HUES48 (cell line): Measurements from ENCODE around the gene HSD11B2.

ENCODE experiments used
- H3K27ac ChIP-seq: one replicate; pipeline ENCODE4 v1.7.0; 2013; ENCODE audit warnings: low read depth, low read length, inconsistent platforms
- H3K27me3 ChIP-seq: 2 replicates; pipeline ENCODE4 v1.6.1; 2013; ENCODE audit warnings: mild to moderate bottlenecking, low read length; ENCODE audit not compliant: control insufficient read depth, insufficient read depth
- H3K36me3 ChIP-seq: 2 replicates; pipeline ENCODE4 v1.6.1; 2013; ENCODE audit warnings: low read length; ENCODE audit not compliant: control insufficient read depth, insufficient read depth
- H3K4me1 ChIP-seq: 2 replicates; pipeline ENCODE4 v1.6.1; 2013; ENCODE audit warnings: mild to moderate bottlenecking, low read length; ENCODE audit not compliant: control insufficient read depth, insufficient read depth
- H3K4me3 ChIP-seq: 2 replicates; pipeline ENCODE4 v1.5.1; 2013; ENCODE audit warnings: mild to moderate bottlenecking, low read depth, low read length
- H3K9ac ChIP-seq: 2 replicates; pipeline ENCODE4 v1.6.1; 2013; ENCODE audit warnings: mild to moderate bottlenecking, low read depth, low read length, moderate library complexity
- H3K9me3 ChIP-seq: 2 replicates; pipeline ENCODE4 v1.6.1; 2013; ENCODE audit warnings: low read length; ENCODE audit not compliant: control insufficient read depth, insufficient read depth

HSD11B2 gene

DNA sequence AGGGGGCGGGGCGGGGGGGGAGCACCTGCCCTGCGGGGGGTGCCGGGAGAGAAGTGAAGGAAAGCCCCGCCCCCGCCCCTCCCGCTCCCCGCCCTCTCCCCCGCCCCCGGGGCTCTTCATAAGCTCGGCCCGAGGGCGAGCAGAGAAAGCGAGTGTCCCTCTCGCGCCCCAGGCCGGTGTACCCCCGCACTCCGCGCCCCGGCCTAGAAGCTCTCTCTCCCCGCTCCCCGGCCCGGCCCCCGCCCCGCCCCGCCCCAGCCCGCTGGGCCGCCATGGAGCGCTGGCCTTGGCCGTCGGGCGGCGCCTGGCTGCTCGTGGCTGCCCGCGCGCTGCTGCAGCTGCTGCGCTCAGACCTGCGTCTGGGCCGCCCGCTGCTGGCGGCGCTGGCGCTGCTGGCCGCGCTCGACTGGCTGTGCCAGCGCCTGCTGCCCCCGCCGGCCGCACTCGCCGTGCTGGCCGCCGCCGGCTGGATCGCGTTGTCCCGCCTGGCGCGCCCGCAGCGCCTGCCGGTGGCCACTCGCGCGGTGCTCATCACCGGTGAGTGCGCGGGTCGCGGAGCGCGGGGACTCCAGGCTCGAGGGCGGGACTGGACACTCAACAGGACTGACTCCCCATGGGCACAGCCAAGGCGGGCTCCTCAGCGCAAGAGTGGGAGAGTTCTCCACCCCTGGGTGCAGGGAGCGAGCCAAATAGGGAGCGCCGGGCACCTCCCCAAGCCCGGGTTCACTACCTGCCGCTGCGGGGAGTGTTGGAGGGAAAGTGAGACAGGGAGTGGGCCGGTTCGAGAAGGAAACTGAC is at the start of gene HSD11B2:
TSS of gene HSD11B2 (plus strand) at position 145 of the 798 bp plus-strand sequence. CDS start at position 273, 128 bp downstream.
- Histone ChIP-seq H3K27ac (peak within 1 kb of the TSS; percentile 27), H3K4me3 (peak within 1 kb of the TSS; percentile 88), H3K36me3 (0 out of 2 replicates have a peak, but pooled peaks cover 3% of the 10 kb centered on the region), H3K27me3 (peaks cover 22% of the 10 kb centered on the region), H3K4me1 (peaks cover 27% of the 10 kb centered on the region), H3K9me3 (no peaks in the 10 kb centered on the region), H3K9ac (peak within 1 kb of the TSS; percentile 74)

DNA sequence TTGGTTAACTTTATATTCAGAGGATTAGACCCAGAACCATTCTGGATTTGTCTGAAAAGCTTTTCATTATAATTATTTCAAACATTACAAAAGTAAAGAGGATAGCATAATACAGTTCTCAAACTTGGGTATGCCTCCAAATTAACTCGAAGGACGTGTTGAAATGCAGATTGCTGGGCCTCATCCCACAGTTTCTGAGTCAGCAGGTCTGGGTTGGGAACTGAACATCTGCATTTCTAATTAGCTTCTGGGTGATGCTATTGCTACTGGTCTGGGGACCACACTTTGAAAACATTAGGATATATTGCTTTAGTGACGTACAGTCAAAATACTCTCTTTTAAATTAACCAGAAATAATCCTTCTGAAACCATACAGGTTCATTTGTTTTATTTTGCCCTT is 47.6 kb upstream of the HSD11B2 start:
- no peaks in the 10 kb centered on the region for H3K36me3 ChIP-seq
- H3K9ac ChIP-seq: no peak overlapping the region
- H3K4me1 ChIP-seq: peaks cover 12% of the 10 kb centered on the region; the same call in 1 of the 2 replicates

DNA sequence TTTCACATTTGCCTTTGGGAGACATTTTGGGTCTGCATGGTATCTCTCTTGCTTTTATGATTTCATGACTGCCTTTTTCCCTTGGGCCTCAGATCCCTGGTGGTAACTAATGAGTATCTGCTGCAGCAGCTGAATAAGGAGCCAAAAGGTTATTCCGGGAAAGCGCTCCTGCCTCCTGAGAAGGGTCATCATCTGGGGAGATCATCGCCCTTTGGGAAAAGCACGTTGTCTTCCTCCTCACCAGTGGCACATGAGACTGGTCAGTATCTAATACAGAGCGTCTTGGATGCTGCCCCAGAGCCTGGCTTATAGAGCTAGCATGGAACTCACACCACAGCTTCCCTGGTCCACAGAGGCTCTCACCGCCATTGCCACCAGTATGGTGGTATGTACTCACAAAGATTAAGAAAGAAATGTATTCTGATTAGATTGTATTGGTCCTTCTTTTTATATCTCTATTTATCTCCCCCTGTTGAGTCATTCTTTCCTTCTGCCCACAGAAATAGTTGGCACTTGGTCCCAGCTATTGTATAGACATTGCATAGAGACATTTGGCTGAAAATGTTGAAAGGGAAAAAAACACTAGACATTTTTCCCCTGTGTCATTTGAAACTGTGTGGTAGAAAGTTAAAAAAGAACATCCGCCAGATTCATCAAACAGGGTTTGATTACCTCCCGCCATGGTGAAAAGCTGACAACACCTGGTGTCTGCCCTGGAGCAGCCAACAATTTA is 46.0 kb upstream of the HSD11B2 start:
- Histone ChIP-seq H3K9ac (no peak overlapping the region), H3K27me3 (peaks cover 3% of the 10 kb centered on the region; the same call in 1 of the 2 replicates), H3K4me3 (no peak overlapping the region), H3K27ac (no peak overlapping the region), H3K4me1 (peaks cover 12% of the 10 kb centered on the region; the same call in 1 of the 2 replicates), H3K9me3 (no peaks in the 10 kb centered on the region), H3K36me3 (no peaks in the 10 kb centered on the region)

More for the DNA sequence above, 47.6 kb upstream of the HSD11B2 start:
- Histone ChIP-seq H3K27ac (no peak overlapping the region), H3K4me3 (no peak overlapping the region), H3K9me3 (no peaks in the 10 kb centered on the region), H3K27me3 (peaks cover 3% of the 10 kb centered on the region; the same call in 1 of the 2 replicates)

DNA sequence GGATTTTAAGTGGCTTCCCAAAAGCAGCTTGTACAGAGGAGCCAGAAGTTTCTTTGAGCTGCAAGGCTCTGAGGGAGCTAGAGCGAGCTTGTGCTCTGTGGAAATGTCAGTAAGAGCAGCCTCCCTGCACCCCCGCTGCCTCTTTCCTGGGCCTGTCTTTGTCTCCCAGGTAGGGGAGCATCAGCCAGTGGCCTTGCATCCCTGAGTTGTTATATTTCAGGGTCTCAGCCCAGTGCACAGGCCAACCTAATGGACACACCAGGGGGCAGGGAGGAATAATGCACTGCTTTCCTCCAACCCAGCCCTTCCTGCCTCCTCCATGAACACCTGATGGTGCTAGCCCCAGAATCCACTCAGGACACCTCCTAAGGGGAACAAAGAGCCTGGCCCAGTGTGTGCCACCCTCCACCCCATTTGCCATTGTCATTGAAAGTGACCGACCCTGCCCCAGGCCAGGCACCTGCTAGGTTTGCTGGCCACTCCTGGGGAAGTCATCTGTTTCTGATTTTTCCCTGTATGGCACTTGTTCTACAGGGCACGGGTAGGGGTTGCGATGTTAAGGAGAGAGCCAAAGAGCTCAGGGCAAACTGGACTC is 44.0 kb upstream of the HSD11B2 start:
- Histone ChIP-seq H3K4me3 (no peak overlapping the region), H3K27me3 (peaks cover 11% of the 10 kb centered on the region), H3K9ac (no peak overlapping the region), H3K4me1 (peaks cover 12% of the 10 kb centered on the region; the same call in 1 of the 2 replicates), H3K36me3 (no peaks in the 10 kb centered on the region), H3K27ac (no peak overlapping the region), H3K9me3 (no peaks in the 10 kb centered on the region)

DNA sequence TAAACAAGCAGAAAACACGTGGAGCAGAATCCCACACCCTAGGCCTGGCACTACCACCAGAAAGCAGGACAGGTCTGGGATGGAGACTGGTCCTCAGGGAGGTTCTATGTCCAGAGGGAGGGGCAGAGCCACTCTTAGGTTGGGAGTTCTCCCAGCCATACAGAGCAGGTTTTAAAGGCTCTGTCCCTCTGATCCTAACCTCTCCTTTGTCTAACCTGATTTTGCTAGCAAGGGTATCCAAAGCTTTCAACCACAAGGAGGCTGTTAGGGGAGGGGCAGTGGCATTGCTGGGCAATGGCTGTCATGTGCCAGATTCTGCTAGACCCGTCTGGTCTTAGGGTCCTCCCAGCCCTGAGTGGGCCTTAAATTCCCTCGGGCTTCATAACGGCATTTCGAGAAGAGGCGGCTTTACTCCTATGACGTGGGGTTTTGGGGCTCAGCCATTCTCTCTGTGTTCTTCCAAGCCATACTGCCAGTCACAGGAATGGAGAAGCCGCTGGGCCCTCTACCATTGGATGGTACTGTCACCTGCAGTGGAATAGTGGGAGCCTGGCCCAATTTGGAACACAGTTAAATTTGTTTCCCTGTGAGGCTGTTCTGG is 43.3 kb upstream of the HSD11B2 start:
- H3K36me3 ChIP-seq: no peaks in the 10 kb centered on the region
- no peak overlapping the region for H3K4me3 ChIP-seq
- H3K4me1 ChIP-seq: peaks cover 12% of the 10 kb centered on the region; the same call in 1 of the 2 replicates
- H3K9ac ChIP-seq: no peak overlapping the region
- H3K9me3 ChIP-seq: no peaks in the 10 kb centered on the region
- no peak overlapping the region for H3K27ac ChIP-seq
- peaks cover 15% of the 10 kb centered on the region for H3K27me3 ChIP-seq

DNA sequence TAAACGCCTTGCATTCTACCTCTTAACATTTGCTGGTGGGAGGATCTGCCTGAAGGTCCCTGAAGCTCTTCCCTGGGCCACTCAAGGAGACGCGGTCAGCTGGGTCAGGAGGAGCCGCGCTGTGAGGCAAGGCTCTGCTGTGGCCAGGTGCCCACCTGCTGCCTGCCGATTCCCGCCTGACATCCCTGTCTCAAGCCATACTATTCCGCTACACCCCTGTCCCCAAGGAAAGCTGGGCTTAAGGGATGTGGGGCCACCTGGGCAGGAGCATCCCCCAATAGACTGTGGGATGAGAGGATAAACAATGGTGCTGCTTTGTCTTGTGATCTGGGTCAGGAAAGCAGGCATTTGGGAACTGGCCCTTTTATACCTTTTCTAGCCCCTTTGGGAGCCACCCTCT is 42.7 kb upstream of the HSD11B2 start:
- no peaks in the 10 kb centered on the region for H3K9me3 ChIP-seq
- no peak overlapping the region for H3K4me3 ChIP-seq
- H3K27ac ChIP-seq: no peak overlapping the region
- no peaks in the 10 kb centered on the region for H3K36me3 ChIP-seq
- peaks cover 18% of the 10 kb centered on the region; the same call in 1 of the 2 replicates for H3K4me1 ChIP-seq
- peaks cover 21% of the 10 kb centered on the region for H3K27me3 ChIP-seq
- no peak overlapping the region for H3K9ac ChIP-seq

DNA sequence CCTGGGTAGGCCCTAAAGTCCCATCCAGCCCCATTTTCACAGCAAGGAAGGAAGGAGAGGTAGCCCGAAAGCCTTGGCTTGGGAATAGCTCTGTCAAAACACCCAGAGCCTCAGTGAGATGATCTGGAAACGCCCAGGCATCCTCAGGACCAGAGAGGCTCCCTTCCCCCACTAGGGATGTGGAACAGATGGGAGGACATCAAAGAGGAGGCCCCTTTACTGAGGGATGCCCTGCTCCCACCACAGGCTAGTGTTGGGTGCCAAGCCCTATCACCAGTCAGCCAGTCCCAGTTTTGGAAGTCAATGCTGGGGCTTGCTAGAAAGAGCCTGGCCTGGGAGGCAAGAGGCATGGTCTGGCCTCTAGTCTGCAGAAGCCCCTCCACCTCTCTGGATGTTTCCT is 42.3 kb upstream of the HSD11B2 start:
- H3K9ac ChIP-seq: no peak overlapping the region
- H3K4me3 ChIP-seq: no peak overlapping the region
- no peak overlapping the region for H3K27ac ChIP-seq
- peaks cover 19% of the 10 kb centered on the region; the same call in 1 of the 2 replicates for H3K4me1 ChIP-seq
- H3K27me3 ChIP-seq: peaks cover 25% of the 10 kb centered on the region
- H3K36me3 ChIP-seq: no peaks in the 10 kb centered on the region
- H3K9me3 ChIP-seq: no peaks in the 10 kb centered on the region

DNA sequence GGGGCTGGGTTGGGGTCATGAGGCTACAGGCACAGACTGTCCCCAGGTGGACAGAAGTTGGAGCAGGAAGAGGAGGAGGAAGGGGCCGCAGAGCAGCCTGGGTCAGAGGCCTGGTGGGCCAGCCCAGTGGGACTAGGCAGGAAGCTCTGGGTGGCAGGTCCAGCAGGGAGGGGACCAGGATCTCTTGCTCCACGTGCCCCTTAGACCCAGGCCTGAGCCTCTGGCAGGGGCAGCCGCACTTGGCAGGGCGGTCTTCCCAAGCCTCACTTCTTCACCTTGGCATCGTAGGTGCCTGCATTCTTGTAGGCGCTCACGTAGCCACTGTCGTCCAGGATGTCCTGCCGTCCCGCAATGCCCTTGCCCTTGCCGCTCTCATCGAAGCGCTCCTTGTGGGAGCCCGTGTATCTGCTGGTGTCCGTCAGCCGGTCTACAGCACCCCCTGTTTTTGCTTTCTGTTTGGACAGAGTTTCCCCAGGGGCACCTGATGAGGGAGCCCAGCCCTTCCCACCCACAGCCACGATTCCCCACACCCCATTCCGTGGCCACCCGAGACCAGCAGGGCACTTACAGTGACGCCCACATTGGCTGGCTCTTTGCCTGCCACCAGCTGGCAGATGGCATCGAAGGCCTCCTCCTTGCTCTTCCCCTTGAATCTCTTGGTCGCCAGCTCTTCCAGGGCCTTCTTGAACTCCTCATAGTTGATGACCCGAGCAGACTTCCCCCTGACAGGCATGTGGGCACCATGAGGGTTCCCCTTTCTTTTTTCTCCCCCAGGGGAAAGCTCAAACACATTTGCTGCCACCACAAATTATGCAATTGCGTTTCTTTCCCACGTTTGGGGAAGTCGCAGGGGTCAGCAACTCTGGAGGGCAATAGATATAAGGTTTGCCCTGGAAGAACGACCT is 40.8 kb upstream of the HSD11B2 start:
- H3K9ac ChIP-seq: no peak overlapping the region
- no peaks in the 10 kb centered on the region for H3K9me3 ChIP-seq
- no peak overlapping the region for H3K27ac ChIP-seq
- no peak overlapping the region for H3K4me3 ChIP-seq
- H3K4me1 ChIP-seq: peaks cover 27% of the 10 kb centered on the region; the same call in 1 of the 2 replicates
- no peaks in the 10 kb centered on the region for H3K36me3 ChIP-seq
- H3K27me3 ChIP-seq: peaks cover 41% of the 10 kb centered on the region

DNA sequence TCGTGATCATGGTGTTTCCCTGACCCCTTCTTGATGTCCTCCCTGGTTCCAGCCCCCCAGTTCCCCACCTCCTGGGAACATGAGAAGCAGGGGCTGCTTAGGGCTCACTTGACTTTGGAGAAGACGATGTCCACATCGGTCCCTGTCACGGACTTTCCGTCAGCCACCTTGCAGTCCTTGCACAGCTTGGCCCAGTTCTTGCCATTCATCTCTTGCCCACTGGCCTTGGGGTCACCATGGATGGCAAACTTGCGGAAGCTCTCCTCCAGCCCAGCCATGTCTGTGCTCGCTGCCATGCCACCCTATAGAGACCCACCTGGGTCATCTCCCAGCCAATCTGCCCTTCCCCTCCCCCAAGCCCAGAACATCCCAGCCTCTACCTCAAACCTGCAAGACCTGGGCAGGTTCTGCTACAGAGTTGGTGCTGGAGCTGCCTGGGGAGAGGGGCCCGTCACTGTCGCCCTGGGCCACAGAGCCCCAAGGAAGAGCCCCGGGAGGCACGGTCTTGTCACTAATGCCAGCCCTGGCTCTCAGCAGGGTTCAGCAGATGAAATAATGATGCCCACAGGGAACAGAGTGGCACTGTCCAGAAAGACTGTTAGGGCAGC is 40.0 kb upstream of the HSD11B2 start:
- Histone ChIP-seq H3K36me3 (no peaks in the 10 kb centered on the region), H3K4me3 (no peak overlapping the region), H3K4me1 (peaks cover 32% of the 10 kb centered on the region), H3K27ac (no peak overlapping the region), H3K9ac (no peak overlapping the region), H3K9me3 (no peaks in the 10 kb centered on the region), H3K27me3 (peaks cover 48% of the 10 kb centered on the region)
